H1 (cell line): ENCODE measurements around the gene CDK4.

Experiments used
- CTCF ChIP-seq, 3 experiments: IDR thresholded peaks; 1 replicate in 2 of 3; 2 replicates in 1 of 3; pipeline versions ENCODE4 v1.5.1 to v1.6.1; 2011; ENCODE audit warnings: low read length in 3 of 3, mild to moderate bottlenecking in 3 of 3, inconsistent platforms in 2 of 3, low read depth in 1 of 3, moderate library complexity in 1 of 3; ENCODE audit not compliant: insufficient read depth in 1 of 3; ENCODE audit errors: control extremely low read depth in 1 of 3
- EP300 ChIP-seq, 2 experiments: IDR thresholded peaks; 1 replicate in 1 of 2; 2 replicates in 1 of 2; pipeline ENCODE4 v1.6.1; 2011 to 2012; ENCODE audit warnings: low read depth in 2 of 2, low read length in 2 of 2, mild to moderate bottlenecking in 2 of 2, borderline replicate concordance in 1 of 2, inconsistent platforms in 1 of 2, moderate library complexity in 1 of 2
- EZH2 ChIP-seq: fragments of 200-600 bp; sonication (generic); IDR thresholded peaks from 2 replicates; pipeline ENCODE4 v1.7.1; 2012; ENCODE audit warnings: low read depth, mild to moderate bottlenecking, moderate library complexity, low read length, inconsistent platforms; ENCODE audit not compliant: severe bottlenecking
- SIN3A ChIP-seq, 2 experiments: IDR thresholded peaks in 1 of 2; conservative IDR thresholded peaks in 1 of 2; 2 replicates each; pipeline ENCODE4 v1.6.1; 2011 to 2012; ENCODE audit warnings: low read length in 2 of 2, improper control_type of control experiment in 1 of 2, low read depth in 1 of 2, mild to moderate bottlenecking in 1 of 2

DNA sequence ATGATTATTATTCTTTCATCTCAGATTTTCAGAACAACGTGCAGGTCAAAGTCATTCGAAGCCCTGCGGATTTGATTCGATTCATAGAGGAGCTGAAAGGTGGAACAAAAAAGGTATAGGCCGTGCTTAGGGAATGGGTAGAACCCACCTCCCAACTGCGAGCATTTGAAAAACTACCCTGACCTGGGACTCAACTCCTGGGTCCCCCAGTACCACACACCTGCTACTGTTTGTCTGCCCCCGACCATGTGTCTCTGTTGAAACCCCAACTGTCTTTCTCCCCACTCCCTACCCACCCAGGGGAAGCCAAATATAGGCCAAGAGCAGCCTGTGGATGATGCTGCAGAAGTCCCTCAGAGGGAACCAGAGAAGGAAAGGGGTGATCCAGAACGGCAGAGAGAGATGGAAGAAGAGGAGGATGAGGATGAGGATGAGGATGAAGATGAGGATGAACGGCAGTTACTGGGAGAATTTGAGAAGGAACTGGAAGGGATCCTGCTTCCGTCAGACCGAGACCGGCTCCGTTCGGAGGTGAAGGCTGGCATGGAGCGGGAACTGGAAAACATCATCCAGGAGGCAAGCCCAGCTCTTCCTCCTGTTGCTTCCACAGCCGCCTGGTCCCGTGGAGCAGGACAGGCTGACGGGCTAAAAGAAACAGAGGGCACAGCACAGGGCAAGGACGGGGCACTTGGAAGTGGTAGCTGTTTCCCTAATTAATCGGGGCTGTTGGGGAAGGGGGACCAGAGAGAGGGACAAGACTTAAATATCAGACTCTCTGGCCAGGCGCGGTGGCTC is 34.1 kb downstream of the CDK4 start:
- TF ChIP-seq SIN3A (conservative IDR thresholded peaks at IDR 0.05 in 1 of 2, IDR thresholded peaks at IDR 0.05 in 1 of 2; ENCODE audit: low read depth in 1 of 2, low read length in 2 of 2) (no peak), EZH2 (no peak), EP300 (IDR thresholded peaks at IDR 0.05; ENCODE audit: borderline replicate concordance in 1 of 2, low read depth in 2 of 2, low read length in 2 of 2) (no peak), CTCF (IDR thresholded peaks at IDR 0.05; ENCODE audit: control extremely low read depth in 1 of 3, insufficient read depth in 1 of 3, low read depth in 1 of 3, low read length in 3 of 3) (no peak)
